Prostate gland (tissue), 2 donors: ENCODE data around the gene POLDIP3.
A peak's percentile ranks its signal among the peaks of the same experiment; 100 is the strongest.

Source experiments
- POLR2AphosphoS5 ChIP-seq: sonication (generic); formaldehyde crosslinking; IDR thresholded peaks from one replicate; pipeline ENCODE4 v1.6.1; 2017; ENCODE audit warnings: antibody characterized with exemption
- TF ChIP-seq, protein P1 (sequence below), 4 experiments: fragments of 200-600 bp in 2 of 4; fragments of 450-650 bp in 2 of 4; sonication (generic) in 2 of 4; IDR thresholded peaks; 1 replicate in 3 of 4; 2 replicates in 1 of 4; pipeline ENCODE4 v1.5.1; 2016 to 2019; ENCODE audit warnings: antibody characterized with exemption in 4 of 4, mild to moderate bottlenecking in 2 of 4, moderate library complexity in 2 of 4

GRCh38 chr22:42621505-42622002 is 6.9 kb upstream of the POLDIP3 start:
- TF ChIP-seq, protein P1, sequence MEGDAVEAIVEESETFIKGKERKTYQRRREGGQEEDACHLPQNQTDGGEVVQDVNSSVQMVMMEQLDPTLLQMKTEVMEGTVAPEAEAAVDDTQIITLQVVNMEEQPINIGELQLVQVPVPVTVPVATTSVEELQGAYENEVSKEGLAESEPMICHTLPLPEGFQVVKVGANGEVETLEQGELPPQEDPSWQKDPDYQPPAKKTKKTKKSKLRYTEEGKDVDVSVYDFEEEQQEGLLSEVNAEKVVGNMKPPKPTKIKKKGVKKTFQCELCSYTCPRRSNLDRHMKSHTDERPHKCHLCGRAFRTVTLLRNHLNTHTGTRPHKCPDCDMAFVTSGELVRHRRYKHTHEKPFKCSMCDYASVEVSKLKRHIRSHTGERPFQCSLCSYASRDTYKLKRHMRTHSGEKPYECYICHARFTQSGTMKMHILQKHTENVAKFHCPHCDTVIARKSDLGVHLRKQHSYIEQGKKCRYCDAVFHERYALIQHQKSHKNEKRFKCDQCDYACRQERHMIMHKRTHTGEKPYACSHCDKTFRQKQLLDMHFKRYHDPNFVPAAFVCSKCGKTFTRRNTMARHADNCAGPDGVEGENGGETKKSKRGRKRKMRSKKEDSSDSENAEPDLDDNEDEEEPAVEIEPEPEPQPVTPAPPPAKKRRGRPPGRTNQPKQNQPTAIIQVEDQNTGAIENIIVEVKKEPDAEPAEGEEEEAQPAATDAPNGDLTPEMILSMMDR (IDR thresholded peaks at IDR 0.05): peak; percentile 49 to 92 (median 84)
- no peak for TF ChIP-seq POLR2AphosphoS5
